Heart right ventricle (tissue), 16 donors: Measurements from ENCODE around the gene TMC3. TPM values are rescaled to one million over a fixed set of nuclear protein-coding genes. Genes with fewer than 3 reads are reported as not detected.

Experiments
- ATAC-seq, 8 donors: fragments of 200-7000 bp; cut with Tn5 transposase; one replicate each; pipeline ENCODE4 v1.9.1; 2020; ENCODE audit warnings: mild to moderate bottlenecking in 8 of 8, moderate library complexity in 8 of 8, moderate number of reproducible peaks in 1 of 8
- DNase-seq, 2 donors: peaks; one replicate each; pipeline ENCODE4 v3.0.0-alpha.2; 2020
- H3K27ac ChIP-seq, 10 donors: fragments of 200-600 bp; sonication (generic) in 2 of 10; one replicate each; pipeline versions ENCODE4 v1.5.0 to v1.8.0; 2020 to 2022; ENCODE audit warnings: mild to moderate bottlenecking in 3 of 10
- H3K27me3 ChIP-seq, 7 donors: fragments of 200-600 bp; one replicate each; pipeline ENCODE4 v1.8.0; 2021 to 2022; ENCODE audit warnings: mild to moderate bottlenecking in 2 of 7
- H3K36me3 ChIP-seq, 9 donors: fragments of 200-600 bp; sonication (generic) in 1 of 9; one replicate each; pipeline versions ENCODE4 v1.5.0 to v1.8.0; 2020 to 2022; ENCODE audit warnings: mild to moderate bottlenecking in 2 of 9
- H3K4me1 ChIP-seq, 9 donors: fragments of 200-600 bp; sonication (generic) in 1 of 9; one replicate each; pipeline versions ENCODE4 v1.5.0 to v1.8.0; 2020 to 2022; ENCODE audit warnings: mild to moderate bottlenecking in 4 of 9
- H3K4me3 ChIP-seq, 10 donors: fragments of 200-600 bp; sonication (generic) in 2 of 10; one replicate each; pipeline versions ENCODE4 v1.5.0 to v1.8.0; 2020 to 2022; ENCODE audit warnings: mild to moderate bottlenecking in 7 of 10, moderate library complexity in 2 of 10
- H3K9me3 ChIP-seq, 11 donors: fragments of 200-600 bp in 10 of 11; sonication (generic) in 2 of 11; one replicate each; pipeline versions ENCODE4 v1.5.0 to v1.8.0; 2013 to 2022; ENCODE audit warnings: mild to moderate bottlenecking in 2 of 11, control low read depth in 1 of 11, moderate library complexity in 1 of 11
- CTCF ChIP-seq, 9 donors: fragments of 200-600 bp; sonication (generic) in 2 of 9; IDR thresholded peaks; one replicate each; pipeline versions ENCODE4 v1.5.0 to v1.8.0; 2021 to 2022; ENCODE audit warnings: antibody characterized with exemption in 9 of 9, mild to moderate bottlenecking in 5 of 9, moderate library complexity in 1 of 9
- WGBS, 2 donors: extraction: QIAGEN DNeasy Blood & Tissue Kit; methylation state at CpG; one replicate each; pipeline ENCODE4 v1.1.7; 2013; ENCODE audit warnings: inconsistent platforms in 1 of 2; 5-methylcytosine and 5-hydroxymethylcytosine counted together
- intact Hi-C, 10 donors: fragments of 100-400 bp; cut with DNase I; formaldehyde crosslinking; loops; one replicate each; pipeline versions ENCODE4 v1.11.1 to v1.14.2; 2022
- polyA plus RNA-seq, 2 donors: library from polyadenylated mRNA; stranded (reverse); fragments of 200-250 nt; gene quantifications; one replicate each; pipeline ENCODE4 v1.2.3, GENCODE V29; 2013
- total RNA-seq, 10 donors: library from RNA; stranded (reverse); fragmentation: NEBNext Ultra II Directional in 3 of 10; extraction: Animal tissue kit (Norgen Biotek cat#: 25700) in 3 of 10; gene quantifications; one replicate each; pipeline versions ENCODE4 v1.2.1 to v1.2.4, GENCODE V29; 2021 to 2023
- donor health status: Arrhythmogenic right ventricular cardiomyopathy.
- donor health status: ischemic (EF 13 %, LVEDD 7.1; RV severe dilation, severe dysfunction).
- donor health status: healthy with polysubstance abuse.
- donor health status: DM: no; HTN: yes; CAD: no.
- donor health status: DM: no; HTN: no; CAD: no.
- donor health status: ischemic (EF 25% LVEDD 6.9; RV normal size, moderate dysfunction).
- donor health status: ischemic (EF 25% LVEDD 5.7; RV mildly dilated, moderate dysfunction).
- donor health status: healthy.
- donor health status: DM: yes; HTN: yes; CAD: no.
- donor health status: Ischemic cardiomyopathy.
- donor health status: ischemic (EF 35%, LVEDD 5.7; RV mildly dilated, moderate dysfunction).
- donor health status: nonischemic (EF 11% LVEDD 7.7; RV severe dilation, severe dysfunction).
- donor health status: DM: yes; HTN: yes; CAD: no.
- donor health status: PGD.
- donor health status: ischemic (EF 29% LVEDD 5.4; RV normal size, mild dysfunction).
- donor health status: nonischemic (EF 23%, LVEDD 6.1; RV moderate dilation, normal function).

The TMC3 gene
- total and polyA plus RNA-seq, 12 donors, result under 0.01 TPM; not detected in 11

DNA sequence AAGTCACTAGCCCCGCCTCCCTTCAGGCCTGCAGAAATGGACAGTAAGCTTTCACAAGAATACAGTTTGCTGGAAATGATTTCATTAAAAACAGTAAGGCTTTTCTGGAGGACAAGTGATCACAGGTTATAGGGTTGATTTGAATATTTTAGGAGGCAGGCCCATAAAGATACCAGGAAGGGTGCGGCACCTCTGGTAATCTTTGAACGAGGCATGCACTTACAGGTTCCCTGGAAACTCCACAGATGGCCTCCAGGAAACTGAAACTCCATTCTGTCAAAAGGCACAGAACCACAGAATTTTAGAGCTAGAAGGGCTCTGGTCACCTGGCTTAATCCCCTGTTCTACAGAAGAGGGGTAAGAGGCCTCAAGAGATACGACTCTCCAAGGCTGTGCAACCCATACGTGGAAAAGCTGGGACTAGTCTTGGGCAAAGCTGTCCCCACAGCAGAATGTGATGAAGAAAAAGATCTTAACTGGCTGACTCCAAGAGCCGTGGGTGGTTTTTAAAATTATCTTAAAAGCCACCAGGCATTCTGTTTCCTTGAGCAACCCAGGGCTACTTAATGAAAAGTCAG, 51.2 kb downstream of the TMC3 start:
- 75 to 76% methylated on average over 6 of the region's 6 CpGs for WGBS, 2 donors
- ATAC-seq (no peak), DNase-seq (no peak)
- no peak for TF ChIP-seq CTCF (IDR thresholded peaks at IDR 0.05)
- H3K4me1 ChIP-seq, result peaks cover 3 to 37% (median 14%) of the 10 kb centered on the region in 9 donors
- no peaks in the 10 kb centered on the region for H3K9me3 ChIP-seq
- peak overlapping the region in 6 of 10 donors; percentile 31 to 87 (median 76) for H3K4me3 ChIP-seq
- no peaks in the 10 kb centered on the region for H3K27me3 ChIP-seq
- peaks cover 0 to 37% (median 7%) of the 10 kb centered on the region in 9 donors for H3K36me3 ChIP-seq
- no peak overlapping the region for H3K27ac ChIP-seq
- intact Hi-C loops, result loop anchor here in 1 of 10 donors (5.0 kb wide), 1 partner anchor 45 kb away; no protein-coding TSS in a partner anchor

- Histone ChIP-seq H3K4me3 (no peak overlapping the region), H3K27ac (no peak overlapping the region), H3K27me3 (no peaks in the 10 kb centered on the region), H3K36me3 (peaks cover 0 to 48% (median 7%) of the 10 kb centered on the region in 9 donors), H3K4me1 (peaks cover 3 to 27% (median 14%) of the 10 kb centered on the region in 9 donors), H3K9me3 (no peaks in the 10 kb centered on the region)
- WGBS, 2 donors, result 94 to 96% methylated on average over 1 of the region's 1 CpG
- intact Hi-C loops, result loop anchor here in 1 of 10 donors (5.0 kb wide), 1 partner anchor 44 kb away; no protein-coding TSS in a partner anchor
- no peak for ATAC-seq
- no peak for DNase-seq
- no peak for TF ChIP-seq CTCF (IDR thresholded peaks at IDR 0.05)
Measured at GRCh38 chr15:81321667-81322066, 52.3 kb downstream of the TMC3 start.

- H3K4me3 ChIP-seq, result no peak overlapping the region
- ATAC-seq, result no peak
- H3K27ac ChIP-seq, result no peak overlapping the region
- 94% methylated on average over 6 of the region's 6 CpGs for WGBS, 2 donors
- no peaks in the 10 kb centered on the region for H3K9me3 ChIP-seq
- no peaks in the 10 kb centered on the region for H3K27me3 ChIP-seq
- no peak for TF ChIP-seq CTCF (IDR thresholded peaks at IDR 0.05)
- DNase-seq, result no peak
- H3K4me1 ChIP-seq, result peaks cover 0 to 21% (median 7%) of the 10 kb centered on the region in 9 donors
- intact Hi-C loops, result no loop called here
- peaks cover 0 to 76% (median 7%) of the 10 kb centered on the region in 9 donors for H3K36me3 ChIP-seq
Measured at GRCh38 chr15:81317642-81318017, 56.4 kb downstream of the TMC3 start.

DNA sequence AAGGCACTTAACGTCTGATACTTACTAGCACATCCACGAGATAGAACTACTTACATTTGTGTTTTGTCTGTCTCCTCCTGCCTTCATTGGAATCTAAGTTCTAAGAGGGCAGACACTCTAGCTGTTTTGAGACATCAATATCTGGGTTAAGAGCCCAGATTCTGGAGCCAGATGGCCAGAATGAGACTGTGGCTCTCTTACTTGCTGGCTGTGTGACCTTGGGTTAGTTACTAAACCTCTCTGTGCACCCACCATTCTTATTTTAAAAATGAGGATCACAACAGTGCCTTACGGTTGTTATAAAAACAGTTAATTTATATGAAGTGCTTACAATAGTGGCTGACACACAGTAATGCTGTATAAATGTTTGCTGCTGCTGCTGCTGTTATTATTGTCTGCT, 57.7 kb downstream of the TMC3 start:
- H3K4me3 ChIP-seq, result no peak overlapping the region
- 83 to 90% methylated on average over 3 of the region's 3 CpGs for WGBS, 2 donors
- intact Hi-C loops, result no loop called here

More for the DNA sequence above, 57.7 kb downstream of the TMC3 start:
- DNase-seq (no peak), ATAC-seq (no peak)
- Histone ChIP-seq H3K27me3 (no peaks in the 10 kb centered on the region), H3K9me3 (no peaks in the 10 kb centered on the region), H3K36me3 (peaks cover 0 to 89% (median 10%) of the 10 kb centered on the region in 9 donors), H3K27ac (no peak overlapping the region), H3K4me1 (peaks cover 0 to 26% (median 8%) of the 10 kb centered on the region in 9 donors)
- TF ChIP-seq CTCF (IDR thresholded peaks at IDR 0.05), result no peak
